Measurements from ENCODE around the gene LRRC27.
"Not testable (repeated sequence)": the region's sequence is repeated elsewhere in the genome, so short reads cannot be mapped to it uniquely, and the experiment has no call there.

The LRRC27 gene

GRCh38 chr10:132329565-132330485 lies 2.2 kb upstream of the LRRC27 start:
- peaks cover 62% of the 10 kb centered on the region for H3K4me1 Mint-ChIP-seq
- peak overlapping the region; percentile 77 for H3K27ac Mint-ChIP-seq (ENCODE audit: low read depth)
- H3K9me3 Mint-ChIP-seq, result no peaks in the 10 kb centered on the region
- no peak for DNase-seq (ENCODE audit: low spot score in 2 of 2)
- no peak for ATAC-seq (replicated peaks; ENCODE audit: extremely low read depth, poor library complexity, severe bottlenecking)
- peak overlapping the region; percentile 92 for H3K4me3 Mint-ChIP-seq
- H3K36me3 Mint-ChIP-seq (ENCODE audit: insufficient read depth), result peaks cover 21% of the 10 kb centered on the region
- no peaks in the 10 kb centered on the region for H3K27me3 Mint-ChIP-seq

DNA sequence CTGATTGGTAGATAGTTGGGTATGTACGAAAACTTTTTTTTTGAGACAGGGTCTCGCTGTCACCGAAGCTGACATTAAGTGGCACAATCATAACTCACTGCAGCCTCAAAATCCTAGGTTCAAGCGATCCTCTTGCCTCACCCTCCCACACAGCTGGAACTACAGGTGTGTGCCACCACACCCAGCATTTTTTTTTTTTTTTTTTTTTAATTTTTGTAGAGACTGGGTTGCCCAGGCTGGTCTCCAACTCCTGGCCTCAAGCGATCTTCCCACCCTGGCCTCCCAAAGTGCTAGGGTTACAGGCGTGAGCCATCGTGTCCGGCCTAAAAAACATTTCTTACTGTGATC lies 1.5 kb upstream of the LRRC27 start:
- peaks cover 21% of the 10 kb centered on the region for H3K36me3 Mint-ChIP-seq (ENCODE audit: insufficient read depth)
- no peaks in the 10 kb centered on the region for H3K27me3 Mint-ChIP-seq
- peak overlapping the region; percentile 92 for H3K4me3 Mint-ChIP-seq
- ATAC-seq (replicated peaks; ENCODE audit: extremely low read depth, poor library complexity, severe bottlenecking) (no peak), DNase-seq (ENCODE audit: low spot score in 2 of 2) (no peak)
- H3K27ac Mint-ChIP-seq (ENCODE audit: low read depth), result peak overlapping the region; percentile 77
- no peaks in the 10 kb centered on the region for H3K9me3 Mint-ChIP-seq
- peaks cover 59% of the 10 kb centered on the region for H3K4me1 Mint-ChIP-seq

DNA sequence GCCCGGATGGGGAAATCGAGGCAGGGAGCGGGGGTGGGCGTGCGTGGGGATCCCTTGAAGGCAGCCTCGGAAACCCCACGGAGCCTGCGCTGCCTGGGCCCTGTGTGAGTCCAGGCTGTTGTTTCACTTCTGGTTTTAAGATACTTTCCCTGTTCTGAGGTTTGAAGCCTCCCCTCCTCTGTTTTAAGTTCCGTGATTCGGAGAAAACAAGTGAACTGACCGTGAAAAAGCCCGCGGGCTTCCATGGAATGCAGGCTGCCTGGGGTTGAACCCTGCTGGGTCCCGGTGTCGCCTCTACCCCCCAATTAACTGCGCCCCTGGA lies 401 bp downstream of the LRRC27 start:
- DNase-seq (ENCODE audit: low spot score in 2 of 2) (no peak), ATAC-seq (replicated peaks; ENCODE audit: extremely low read depth, poor library complexity, severe bottlenecking) (peak; percentile 45)
- Mint-ChIP-seq H3K27ac (ENCODE audit: low read depth) (peak overlapping the region; percentile 96), H3K4me3 (peak overlapping the region; percentile 92), H3K27me3 (no peaks in the 10 kb centered on the region), H3K4me1 (peaks cover 62% of the 10 kb centered on the region), H3K36me3 (ENCODE audit: insufficient read depth) (peaks cover 19% of the 10 kb centered on the region), H3K9me3 (no peaks in the 10 kb centered on the region)

- H3K4me3 Mint-ChIP-seq, result peak overlapping the region; percentile 92
- no peaks in the 10 kb centered on the region for H3K27me3 Mint-ChIP-seq
- H3K9me3 Mint-ChIP-seq, result no peaks in the 10 kb centered on the region
- no peak overlapping the region for H3K27ac Mint-ChIP-seq (ENCODE audit: low read depth)
- peaks cover 19% of the 10 kb centered on the region for H3K36me3 Mint-ChIP-seq (ENCODE audit: insufficient read depth)
- ATAC-seq (replicated peaks; ENCODE audit: extremely low read depth, poor library complexity, severe bottlenecking), result no peak
- peaks cover 55% of the 10 kb centered on the region for H3K4me1 Mint-ChIP-seq
- no peak for DNase-seq (ENCODE audit: low spot score in 2 of 2)
Observed at GRCh38 chr10:132333386-132333785, 1.4 kb downstream of the LRRC27 start.

GRCh38 chr10:132334631-132335188 lies 2.7 kb downstream of the LRRC27 start:
- H3K4me1 Mint-ChIP-seq, result peaks cover 42% of the 10 kb centered on the region
- H3K9me3 Mint-ChIP-seq, result no peaks in the 10 kb centered on the region
- peaks cover 22% of the 10 kb centered on the region for H3K36me3 Mint-ChIP-seq (ENCODE audit: insufficient read depth)
- no peak overlapping the region for H3K4me3 Mint-ChIP-seq
- H3K27ac Mint-ChIP-seq (ENCODE audit: low read depth), result no peak overlapping the region
- H3K27me3 Mint-ChIP-seq, result no peaks in the 10 kb centered on the region
- ATAC-seq (replicated peaks; ENCODE audit: extremely low read depth, poor library complexity, severe bottlenecking) (no peak), DNase-seq (ENCODE audit: low spot score in 2 of 2) (no peak)

DNA sequence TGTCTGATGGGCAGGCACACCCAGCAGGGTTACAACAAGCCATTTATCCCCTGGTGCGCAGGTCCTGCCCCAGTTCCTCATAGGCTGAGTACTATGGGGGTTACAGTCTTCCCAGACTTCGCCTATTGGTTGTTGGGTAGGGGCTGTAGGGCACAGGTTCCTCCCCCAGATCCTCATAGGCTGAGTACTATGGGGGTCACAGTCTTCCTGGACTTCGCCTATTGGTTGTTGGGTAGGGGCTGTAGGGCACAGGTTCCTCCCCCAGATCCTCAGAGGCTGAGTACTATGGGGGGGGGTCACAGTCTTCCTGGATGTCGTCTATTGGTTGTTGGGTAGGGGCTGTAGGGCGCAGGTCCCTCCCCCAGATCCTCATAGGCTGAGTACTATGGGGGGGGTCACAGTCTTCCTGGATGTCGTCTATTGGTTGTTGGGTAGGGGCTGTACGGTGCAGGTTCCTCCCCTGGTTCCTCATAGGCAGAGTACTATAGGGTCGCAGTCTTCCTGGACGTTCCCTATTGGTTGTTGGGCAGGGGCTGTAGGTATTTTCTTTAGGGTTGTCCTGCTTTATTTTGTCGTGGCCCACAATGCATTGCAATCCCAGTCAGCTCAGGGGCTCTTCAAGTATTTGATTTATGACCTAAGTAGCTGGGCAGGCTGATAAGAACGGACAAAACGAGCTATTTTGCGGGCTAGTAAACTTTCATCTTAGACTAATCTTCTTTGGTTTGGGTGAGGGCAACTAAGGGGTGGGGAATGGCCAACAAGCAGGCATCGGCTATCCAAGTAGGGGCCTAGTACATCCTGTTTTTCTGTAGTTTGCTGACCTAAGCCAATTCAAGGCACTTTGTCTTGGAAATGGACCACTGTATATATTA lies 3.4 kb downstream of the LRRC27 start:
- DNase-seq (ENCODE audit: low spot score in 2 of 2) (no peak), ATAC-seq (replicated peaks; ENCODE audit: extremely low read depth, poor library complexity, severe bottlenecking) (no peak)
- H3K4me3 Mint-ChIP-seq, result peak overlapping the region; percentile 79
- no peak overlapping the region for H3K27ac Mint-ChIP-seq (ENCODE audit: low read depth)
- peaks cover 35% of the 10 kb centered on the region for H3K4me1 Mint-ChIP-seq
- peaks cover 22% of the 10 kb centered on the region for H3K36me3 Mint-ChIP-seq (ENCODE audit: insufficient read depth)
- no peaks in the 10 kb centered on the region for H3K27me3 Mint-ChIP-seq
- no peaks in the 10 kb centered on the region for H3K9me3 Mint-ChIP-seq

DNA sequence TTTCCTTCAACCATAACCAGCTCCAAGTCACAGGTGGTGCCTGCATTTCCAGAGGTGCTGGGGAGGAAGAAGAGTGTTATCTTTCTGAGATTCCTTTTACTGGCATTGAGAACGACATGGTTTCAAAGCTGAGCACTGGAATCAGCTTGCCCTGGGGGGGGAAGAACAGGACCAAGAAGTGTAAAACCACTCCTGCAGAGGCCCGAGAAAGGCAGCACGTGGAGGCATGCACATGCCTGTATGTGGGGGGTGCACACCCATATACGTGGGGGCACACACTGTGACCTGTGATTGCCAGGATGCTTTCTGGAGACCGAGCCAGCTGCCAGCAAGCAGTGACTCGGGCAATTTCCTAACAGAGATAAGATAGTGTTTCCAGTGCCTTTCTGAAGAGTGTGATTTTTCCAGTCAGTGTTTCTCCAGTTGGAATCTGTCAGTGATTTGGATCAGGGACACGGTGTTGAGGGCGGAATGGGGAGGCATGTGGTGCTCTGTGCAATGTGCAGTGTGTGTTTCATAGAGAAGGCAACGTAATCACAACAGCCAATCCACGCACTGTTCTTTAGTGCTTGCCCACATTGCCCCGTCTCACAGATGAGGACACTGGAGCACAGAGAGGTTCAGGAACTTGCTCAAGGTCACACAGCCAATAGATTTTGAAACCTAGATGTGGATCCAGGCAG lies 4.2 kb downstream of the LRRC27 start:
- H3K36me3 Mint-ChIP-seq (ENCODE audit: insufficient read depth), result peaks cover 18% of the 10 kb centered on the region
- H3K4me1 Mint-ChIP-seq, result peaks cover 31% of the 10 kb centered on the region
- no peaks in the 10 kb centered on the region for H3K27me3 Mint-ChIP-seq
- H3K9me3 Mint-ChIP-seq, result no peaks in the 10 kb centered on the region
- ATAC-seq (replicated peaks; ENCODE audit: extremely low read depth, poor library complexity, severe bottlenecking) (no peak), DNase-seq (ENCODE audit: low spot score in 2 of 2) (no peak)
- H3K27ac Mint-ChIP-seq (ENCODE audit: low read depth), result peak overlapping the region; percentile 89
- peak overlapping the region; percentile 79 for H3K4me3 Mint-ChIP-seq

DNA sequence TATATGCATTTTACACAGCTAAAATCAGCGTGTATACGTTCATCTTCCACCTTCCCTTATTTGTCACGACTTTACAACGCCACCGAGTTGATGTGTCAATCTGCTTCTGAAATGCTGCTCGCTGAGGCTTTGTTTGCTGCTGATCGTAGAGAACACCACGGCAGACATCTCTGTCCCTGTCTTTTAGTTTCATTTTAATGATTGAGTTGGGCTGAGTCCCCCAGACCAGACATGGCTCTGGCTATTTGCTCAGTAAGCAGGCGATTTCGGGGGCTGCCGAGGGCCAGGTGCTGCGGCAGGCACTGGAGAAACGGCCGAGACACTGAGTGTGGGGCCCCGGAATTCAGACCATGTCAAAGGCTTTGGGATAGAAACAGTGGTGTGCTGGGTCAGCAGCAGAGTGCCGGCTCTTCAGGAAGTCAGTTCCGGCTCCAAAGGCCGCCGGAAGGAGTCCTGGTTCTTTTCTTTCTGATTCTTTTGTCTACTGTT lies 5.0 kb downstream of the LRRC27 start:
- DNase-seq (ENCODE audit: low spot score in 2 of 2), result no peak
- ATAC-seq (replicated peaks; ENCODE audit: extremely low read depth, poor library complexity, severe bottlenecking), result no peak
- Mint-ChIP-seq H3K4me3 (peak overlapping the region; percentile 79), H3K27me3 (no peaks in the 10 kb centered on the region), H3K27ac (ENCODE audit: low read depth) (peak overlapping the region; percentile 89), H3K4me1 (peaks cover 23% of the 10 kb centered on the region), H3K9me3 (no peaks in the 10 kb centered on the region), H3K36me3 (ENCODE audit: insufficient read depth) (peaks cover 11% of the 10 kb centered on the region)

GRCh38 chr10:132337854-132338253 lies 5.9 kb downstream of the LRRC27 start:
- H3K27me3 Mint-ChIP-seq; ATAC-seq (replicated peaks; ENCODE audit: extremely low read depth, poor library complexity, severe bottlenecking); DNase-seq (ENCODE audit: low spot score in 2 of 2); H3K36me3 Mint-ChIP-seq (ENCODE audit: insufficient read depth); H3K27ac Mint-ChIP-seq (ENCODE audit: low read depth); H3K9me3 Mint-ChIP-seq: not testable (repeated sequence)
- Mint-ChIP-seq H3K4me3 (peak overlapping the region; percentile 79), H3K4me1 (peaks cover 15% of the 10 kb centered on the region)

DNA sequence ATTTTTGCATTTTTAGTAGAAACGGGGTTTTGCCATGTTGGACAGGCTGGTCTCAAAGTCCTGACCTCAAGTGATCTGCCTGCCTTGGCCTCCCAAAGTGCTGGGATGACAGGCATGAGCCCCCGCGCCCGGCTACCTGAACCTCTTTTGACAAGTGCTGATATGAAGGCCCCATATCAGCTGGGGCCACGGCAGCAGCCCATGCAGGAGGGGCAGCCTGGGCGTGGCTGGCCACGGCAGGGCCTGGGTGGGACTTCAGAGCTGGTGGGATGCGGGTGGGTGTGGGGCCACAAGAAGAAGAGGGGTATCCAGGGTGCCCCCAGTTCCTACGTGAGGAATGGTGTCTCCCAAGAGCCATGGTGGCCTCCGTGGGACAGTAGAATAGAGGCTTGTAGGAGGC lies 6.9 kb downstream of the LRRC27 start:
- Mint-ChIP-seq H3K4me3 (no peak overlapping the region), H3K9me3 (no peaks in the 10 kb centered on the region), H3K27me3 (no peaks in the 10 kb centered on the region), H3K27ac (ENCODE audit: low read depth) (no peak overlapping the region), H3K4me1 (peaks cover 15% of the 10 kb centered on the region), H3K36me3 (ENCODE audit: insufficient read depth) (peaks cover 4% of the 10 kb centered on the region)
- no peak for ATAC-seq (replicated peaks; ENCODE audit: extremely low read depth, poor library complexity, severe bottlenecking)
- no peak for DNase-seq (ENCODE audit: low spot score in 2 of 2)

GRCh38 chr10:132339276-132339675 lies 7.3 kb downstream of the LRRC27 start:
- Mint-ChIP-seq H3K36me3 (ENCODE audit: insufficient read depth) (peaks cover 4% of the 10 kb centered on the region), H3K27ac (ENCODE audit: low read depth) (no peak overlapping the region), H3K4me3 (no peak overlapping the region), H3K9me3 (no peaks in the 10 kb centered on the region), H3K4me1 (peaks cover 15% of the 10 kb centered on the region), H3K27me3 (no peaks in the 10 kb centered on the region)
- ATAC-seq (replicated peaks; ENCODE audit: extremely low read depth, poor library complexity, severe bottlenecking) (no peak), DNase-seq (ENCODE audit: low spot score in 2 of 2) (no peak)

GRCh38 chr10:132341017-132341416 lies 9.0 kb downstream of the LRRC27 start:
- no peak for ATAC-seq (replicated peaks; ENCODE audit: extremely low read depth, poor library complexity, severe bottlenecking)
- no peak overlapping the region for H3K27ac Mint-ChIP-seq (ENCODE audit: low read depth)

More at GRCh38 chr10:132341017-132341416, 9.0 kb downstream of the LRRC27 start:
- DNase-seq (ENCODE audit: low spot score in 2 of 2), result no peak
- Mint-ChIP-seq H3K4me1 (peaks cover 14% of the 10 kb centered on the region), H3K27me3 (no peaks in the 10 kb centered on the region), H3K9me3 (no peaks in the 10 kb centered on the region), H3K4me3 (no peak overlapping the region), H3K36me3 (ENCODE audit: insufficient read depth) (peaks cover 4% of the 10 kb centered on the region)

All from central memory CD8-positive, alpha-beta T cell (primary cell).